ENCODE results near the gene COPZ2.
"Not testable (repeated sequence)": the region's sequence is repeated elsewhere in the genome, so short reads cannot be mapped to it uniquely, and the experiment has no call there.

Gene COPZ2

DNA sequence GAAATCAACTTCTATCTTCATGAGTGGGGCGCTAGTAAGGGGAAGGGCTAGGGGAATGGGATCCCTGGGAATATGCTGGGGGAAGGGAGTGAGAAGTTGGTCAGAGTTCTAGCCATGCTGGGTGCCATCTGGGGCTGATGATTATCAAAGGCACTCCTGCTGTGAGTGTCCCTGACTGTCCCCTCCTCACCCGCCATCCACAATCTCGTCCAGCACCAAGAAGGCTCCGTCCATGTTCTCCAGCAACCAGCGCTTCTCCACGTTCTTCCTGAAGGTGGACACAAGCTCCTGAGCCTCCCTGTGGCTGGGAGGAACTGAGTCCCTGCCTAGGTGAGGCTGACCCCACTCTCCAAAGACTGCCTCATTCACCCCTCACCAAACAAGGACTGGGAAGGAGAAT lies 5.6 kb downstream of the COPZ2 start:
- DNase-seq (ENCODE audit: low read depth in 2 of 2, low spot score in 1 of 2) = no peak

DNA sequence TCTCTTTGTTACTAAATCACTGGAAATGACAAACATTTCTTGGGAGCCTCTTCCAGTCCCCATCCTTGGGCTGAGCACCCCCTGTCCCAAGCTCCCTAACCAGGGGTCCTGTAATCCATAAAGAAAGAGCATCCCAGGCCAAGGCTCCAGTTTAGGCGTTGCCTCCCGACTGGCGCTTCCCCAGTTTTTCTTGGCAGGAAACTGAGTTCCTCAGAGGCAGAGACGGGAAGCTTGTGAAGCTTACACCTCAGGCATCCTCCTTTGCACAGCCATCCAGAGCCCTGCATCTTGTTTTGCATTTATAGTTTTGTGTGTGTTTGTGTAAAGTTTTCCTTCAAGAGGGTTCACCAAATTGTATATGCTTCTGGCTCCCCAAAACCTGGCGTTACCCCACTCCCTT lies 7.1 kb downstream of the COPZ2 start:
- DNase-seq (ENCODE audit: low read depth in 2 of 2, low spot score in 1 of 2) = no peak

GRCh38 chr17:48028736-48029135 lies 8.9 kb downstream of the COPZ2 start:
- no peak for DNase-seq (ENCODE audit: low read depth in 2 of 2, low spot score in 1 of 2)

DNA sequence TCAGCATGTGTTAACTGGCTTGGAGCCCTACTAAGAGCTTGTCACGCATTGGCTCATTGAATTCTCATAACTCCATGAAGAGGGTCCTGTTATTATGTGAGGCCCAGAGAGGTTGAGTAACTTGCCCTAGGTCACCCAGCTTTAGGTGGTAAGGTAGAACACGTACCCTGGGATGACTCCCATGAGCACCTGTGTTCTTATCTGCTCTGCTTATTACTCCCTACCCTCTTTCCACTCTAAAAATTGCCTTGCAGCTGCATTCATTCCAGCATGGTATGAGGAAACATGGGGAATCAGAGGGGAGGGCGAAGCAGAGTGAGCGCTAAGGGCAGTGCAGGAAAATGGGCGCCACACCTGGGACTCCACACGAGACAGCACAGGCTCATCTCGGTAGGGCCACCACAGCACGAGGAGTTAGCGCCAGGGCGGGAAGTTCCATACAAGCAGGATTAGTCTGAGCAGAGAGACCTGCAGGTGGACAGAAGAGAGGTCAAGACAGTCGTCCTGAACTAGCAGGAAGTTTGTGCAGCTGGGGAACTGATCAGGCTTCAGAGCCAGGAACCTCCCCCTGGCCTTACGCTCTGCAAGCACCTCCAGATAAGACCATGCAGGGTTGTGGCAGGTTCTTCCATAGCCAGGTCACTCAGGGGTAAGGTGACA lies 10.1 kb downstream of the COPZ2 start:
- DNase-seq (ENCODE audit: low read depth in 2 of 2, low spot score in 1 of 2) = no peak

DNA sequence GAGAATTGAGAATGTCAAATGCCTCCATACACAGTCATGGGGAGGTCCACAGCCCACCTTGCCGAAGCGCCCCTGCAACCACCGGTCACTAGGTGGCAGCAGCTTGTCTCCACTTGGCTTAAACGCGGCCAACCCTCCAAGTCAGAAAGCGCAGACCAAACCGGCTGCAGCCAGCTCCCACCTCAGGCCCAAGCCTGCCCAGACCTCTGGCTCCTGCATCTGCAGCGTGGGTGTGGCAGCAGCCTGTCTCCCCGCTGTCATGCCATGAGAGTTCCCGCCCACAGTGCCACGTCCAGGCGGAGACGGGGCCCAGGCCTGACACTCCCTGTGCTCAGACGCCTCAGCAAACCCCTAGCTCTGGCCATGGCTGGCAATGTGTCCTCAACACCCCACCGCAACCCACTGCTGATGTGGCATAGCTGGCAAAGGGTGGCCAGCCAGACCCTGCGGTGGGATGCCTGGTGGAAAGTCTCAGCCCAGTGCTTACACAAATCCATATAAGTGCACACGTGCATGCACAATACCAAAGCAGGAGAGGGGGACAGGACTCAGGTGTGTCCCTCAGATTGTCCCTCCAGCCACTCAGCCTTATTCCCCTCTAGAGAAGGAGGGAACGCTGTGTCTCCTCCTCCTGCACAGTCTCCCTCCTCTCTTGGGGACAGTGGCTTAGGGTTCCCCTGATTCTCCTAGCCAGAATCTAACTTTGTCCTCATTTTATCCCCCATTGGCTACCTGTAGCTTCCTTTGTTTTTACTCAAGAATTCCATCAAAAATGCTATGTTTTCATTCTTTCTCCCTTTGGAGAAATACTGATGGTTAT lies 10.9 kb downstream of the COPZ2 start:
- peak in 1 of 2 donors; percentile 50 for DNase-seq (ENCODE audit: low read depth in 2 of 2, low spot score in 1 of 2)

DNA sequence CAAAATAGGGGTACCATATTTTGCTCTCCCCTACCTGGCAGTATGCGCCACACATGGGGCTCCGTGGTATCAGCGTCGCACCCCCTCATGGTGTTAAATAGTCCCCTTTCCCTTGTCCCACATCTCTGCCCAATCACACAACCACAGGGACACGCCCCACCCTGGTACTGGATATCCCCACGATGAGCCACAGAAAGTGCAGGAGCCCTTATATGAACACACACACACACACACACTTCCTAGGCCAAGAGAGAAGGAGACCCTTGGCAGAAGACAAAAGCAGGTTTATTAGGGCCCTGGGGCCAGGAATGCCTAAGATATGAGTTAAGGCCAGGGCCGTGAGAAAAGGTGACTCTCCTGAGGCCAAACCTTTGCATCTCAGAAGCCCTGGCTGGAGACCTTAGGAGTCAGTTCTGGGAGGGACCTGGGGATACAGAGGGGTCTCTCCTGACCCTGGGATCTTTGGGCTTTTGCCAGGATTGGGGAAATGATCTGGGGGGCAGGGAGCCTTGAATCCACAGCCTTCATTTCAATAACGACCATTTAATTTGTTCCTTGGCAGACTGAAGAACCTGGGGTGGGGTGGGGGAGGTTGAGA lies 11.6 kb downstream of the COPZ2 start:
- no peak for DNase-seq (ENCODE audit: low read depth in 2 of 2, low spot score in 1 of 2)

- peak; percentile 95 to 96 for DNase-seq (ENCODE audit: low read depth in 2 of 2, low spot score in 1 of 2)
These were observed 12.3 kb downstream of the COPZ2 start for GRCh38 chr17:48025040-48025903.

DNA sequence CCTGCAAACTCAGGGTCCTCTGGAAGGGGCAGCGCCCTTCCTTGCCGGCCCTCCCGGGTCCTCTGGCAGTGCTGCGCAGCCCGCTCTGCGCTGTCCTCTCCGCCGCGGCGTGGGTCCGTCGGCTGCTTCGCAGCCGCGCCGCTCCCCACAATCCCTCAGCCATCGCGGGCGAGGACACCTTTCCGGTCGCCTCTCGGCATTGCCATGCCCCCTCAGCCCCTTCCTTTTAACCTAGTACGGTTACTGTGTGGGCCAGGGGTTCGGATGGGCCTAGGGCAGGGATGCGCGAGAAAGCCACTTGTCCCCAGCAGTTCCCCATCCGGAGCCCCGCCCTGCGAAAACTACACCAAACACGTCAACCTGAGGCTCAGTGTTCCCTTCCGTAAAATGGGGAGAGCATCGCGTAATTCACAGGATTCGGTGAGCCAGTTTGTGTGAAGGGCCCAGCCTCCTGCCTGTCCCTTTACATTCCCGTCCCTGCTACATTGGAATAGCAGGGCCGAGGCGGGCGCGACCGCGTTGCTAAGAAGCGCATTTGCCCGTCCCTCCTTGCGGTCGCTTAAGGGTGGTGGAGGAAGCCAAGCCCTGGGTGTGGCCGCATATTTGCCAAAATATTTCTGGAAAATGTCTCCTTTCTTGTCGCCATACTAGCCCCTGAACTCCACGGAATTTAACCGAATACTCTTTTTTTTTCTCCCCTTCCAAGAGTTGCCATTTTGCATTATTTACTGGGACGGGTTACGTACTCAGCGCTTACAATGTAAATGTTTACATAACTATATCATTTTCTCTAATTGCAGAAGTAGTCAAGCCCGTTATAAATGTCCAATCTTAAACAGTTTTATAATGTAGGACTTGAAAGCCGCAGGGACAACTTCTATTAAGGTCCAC lies 13.2 kb downstream of the COPZ2 start:
- DNase-seq (ENCODE audit: low read depth in 2 of 2, low spot score in 1 of 2) = no peak

GRCh38 chr17:48023400-48024148 lies 14.0 kb downstream of the COPZ2 start:
- no peak for DNase-seq (ENCODE audit: low read depth in 2 of 2, low spot score in 1 of 2)

DNA sequence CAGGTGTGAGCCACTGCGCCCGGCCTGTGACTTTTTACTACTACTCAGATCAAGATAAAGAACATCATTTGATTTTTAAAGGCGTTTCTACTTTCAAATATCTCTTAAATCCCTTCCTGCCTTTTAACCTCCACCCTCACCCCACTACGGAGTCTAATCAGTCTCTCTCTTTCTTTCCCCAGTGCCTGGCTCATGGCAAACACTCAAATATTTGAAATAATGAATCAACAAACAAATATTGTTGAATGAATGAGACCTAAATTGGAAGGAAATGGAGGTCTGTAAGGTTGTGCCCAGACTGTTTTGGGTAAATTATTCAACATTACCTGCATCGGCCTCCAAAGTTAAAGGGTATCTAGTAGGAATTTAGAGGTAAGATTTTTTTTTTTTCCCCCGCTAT lies 14.7 kb downstream of the COPZ2 start:
- DNase-seq (ENCODE audit: low read depth in 2 of 2, low spot score in 1 of 2) = no peak

- DNase-seq (ENCODE audit: low read depth in 2 of 2, low spot score in 1 of 2) = no peak
These were observed 15.7 kb downstream of the COPZ2 start for GRCh38 chr17:48021934-48022333.

DNA sequence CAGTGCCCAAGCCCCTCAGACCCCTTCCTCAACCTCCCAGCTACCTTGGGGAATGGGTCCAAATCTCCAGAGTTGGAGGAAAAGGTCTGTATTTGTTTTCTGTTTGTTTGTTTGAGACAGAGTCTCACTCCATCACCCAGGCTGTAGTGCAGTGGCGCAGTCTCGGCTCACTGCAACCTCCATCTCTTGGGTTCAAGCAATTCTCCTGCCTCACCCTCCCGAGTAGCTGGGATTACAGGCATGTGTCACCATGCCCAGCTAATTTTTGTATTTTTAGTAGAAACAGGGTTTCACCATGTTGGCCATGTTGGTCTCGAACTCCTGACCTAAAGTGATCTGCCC lies 19.8 kb downstream of the COPZ2 start:
- not testable (repeated sequence) for DNase-seq (ENCODE audit: low read depth in 2 of 2, low spot score in 1 of 2)

DNA sequence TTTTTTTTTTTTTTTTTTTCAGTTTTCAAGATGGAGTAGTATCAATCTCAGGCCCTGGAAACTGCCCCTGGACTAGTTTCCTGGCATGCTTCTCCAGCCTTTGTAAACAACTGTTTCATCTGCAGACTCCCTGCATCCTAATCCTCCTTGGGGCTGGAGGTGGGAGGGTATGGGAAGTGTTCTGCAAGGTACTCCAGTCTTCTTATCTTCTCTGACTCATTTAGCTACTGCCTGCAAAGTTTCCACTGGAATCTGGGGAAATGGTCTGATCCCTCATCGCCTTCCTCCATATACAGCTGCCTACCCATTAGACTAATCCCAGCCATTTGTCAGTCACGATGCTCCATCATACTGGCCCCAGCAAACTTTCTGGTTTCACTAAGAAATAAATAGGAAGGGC lies 21.5 kb downstream of the COPZ2 start:
- DNase-seq (ENCODE audit: low read depth in 2 of 2, low spot score in 1 of 2) = no peak

- DNase-seq (ENCODE audit: low read depth in 2 of 2, low spot score in 1 of 2) = no peak
These were observed 22.9 kb downstream of the COPZ2 start for GRCh38 chr17:48014595-48015111.

DNA sequence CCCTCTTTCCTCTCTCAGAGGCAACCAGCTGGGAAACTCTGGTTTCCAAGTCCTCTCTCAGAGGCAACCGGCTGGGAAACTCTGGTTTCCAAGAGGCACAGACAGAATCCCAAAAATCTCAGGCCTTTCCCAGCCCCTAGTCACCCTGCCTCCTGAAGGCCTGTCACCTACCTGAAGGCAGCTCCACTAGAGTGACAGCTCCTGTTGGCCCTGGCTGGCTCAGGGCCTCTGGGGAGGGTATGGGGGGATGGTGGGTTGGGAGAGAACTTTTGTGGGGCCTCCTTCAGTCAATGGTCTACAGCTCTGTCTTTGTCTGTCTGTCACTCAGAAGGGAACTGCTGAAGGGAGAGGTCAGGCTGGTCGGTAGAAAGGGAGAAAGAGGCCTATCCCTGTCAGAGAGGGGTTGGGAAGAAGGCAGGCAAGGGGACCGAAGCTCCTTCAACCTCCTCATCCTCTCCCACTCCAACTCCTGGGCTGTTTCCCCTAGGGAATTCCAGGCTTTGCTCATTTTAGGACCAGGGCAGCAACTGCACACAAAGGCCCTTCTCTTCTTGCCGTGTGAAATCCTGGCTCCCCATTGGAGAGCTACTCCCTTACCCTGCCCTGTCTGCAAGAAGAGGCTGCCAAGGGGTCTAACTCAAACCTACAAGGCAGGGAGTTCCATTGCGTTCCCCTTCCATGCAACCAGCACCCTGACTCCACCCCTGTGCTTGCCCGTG lies 23.6 kb downstream of the COPZ2 start:
- DNase-seq (ENCODE audit: low read depth in 2 of 2, low spot score in 1 of 2) = no peak

DNA sequence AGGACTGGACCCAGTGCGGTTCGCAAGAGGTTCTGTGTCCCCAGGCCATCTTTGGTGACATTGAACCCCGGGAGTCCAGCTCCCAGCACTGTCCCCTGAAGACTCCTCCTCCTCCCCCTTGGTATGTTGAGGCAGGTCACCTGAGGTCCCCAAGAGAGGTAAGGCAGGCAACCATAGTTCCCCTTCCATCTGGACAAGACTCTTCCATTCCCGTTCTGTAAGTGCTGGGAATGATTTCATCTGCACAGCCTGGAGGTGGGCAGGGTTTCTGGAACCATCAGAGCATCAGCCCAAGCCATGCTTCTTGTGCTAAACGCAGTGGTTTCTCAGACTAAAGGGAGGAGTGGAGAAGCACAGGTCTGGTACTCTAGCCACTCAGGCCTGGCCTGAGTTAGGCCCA lies 24.9 kb downstream of the COPZ2 start:
- DNase-seq (ENCODE audit: low read depth in 2 of 2, low spot score in 1 of 2) = no peak

DNA sequence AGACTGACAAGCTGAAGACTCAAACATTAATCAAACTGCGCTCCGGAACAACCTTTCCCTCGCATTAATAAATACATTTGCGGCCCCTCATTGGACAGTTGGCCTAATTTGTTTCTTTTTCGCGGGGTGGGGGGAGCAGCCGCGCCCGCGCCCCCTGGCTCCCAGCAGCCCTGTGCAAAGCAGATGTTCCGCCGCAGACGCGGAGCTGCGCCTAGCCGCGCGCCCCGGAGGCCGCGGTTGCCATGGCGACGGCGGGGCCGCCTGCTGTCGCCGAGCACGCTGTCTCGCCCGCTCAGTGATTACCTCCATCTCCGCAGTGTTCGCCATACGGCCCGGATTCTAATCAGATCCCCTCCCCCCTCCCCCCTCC lies 25.5 kb downstream of the COPZ2 start:
- DNase-seq (ENCODE audit: low read depth in 2 of 2, low spot score in 1 of 2) = peak in 1 of 2 donors; percentile 32

GRCh38 chr17:48011405-48012150 lies 26.0 kb downstream of the COPZ2 start:
- DNase-seq (ENCODE audit: low read depth in 2 of 2, low spot score in 1 of 2) = no peak

All from stimulated activated CD8-positive, alpha-beta memory T cell treated with anti-CD3 and anti-CD28 coated beads, Interleukin-4, amount 100 ng/mL, for 1 hour (primary cell).